Naive thymus-derived CD8-positive, alpha-beta T cell (primary cell): ENCODE measurements around the gene HPS4. TPM values are rescaled to one million over a fixed set of nuclear protein-coding genes. Genes with fewer than 3 reads are reported as not detected.

Source experiments
- ATAC-seq, 2 donors: fragments of 150-1000 bp; cut with Tn5 transposase in 1 of 2; sonication (Bioruptor Pico), chemical (Tn5 transposase) in 1 of 2; 1 replicate in 1 of 2; 2 replicates in 1 of 2; pipeline ENCODE4 v1.10.0; 2021; ENCODE audit warnings: mild to moderate bottlenecking in 2 of 2, moderate library complexity in 2 of 2
- POLR2A ChIA-PET: fragments of 350-600 bp; sonication (Branson Sonifier 250); formaldehyde crosslinking; loops from one replicate; lab custom pipeline; 2021; ENCODE audit warnings: antibody characterized with exemption; lab: Charles Lee
- DNase-seq, 10 donors: peaks; one replicate each; pipeline versions ENCODE4 v3.0.0 to v3.0.0-alpha.2; 2020 to 2022
- H3K27ac Mint-ChIP-seq, 10 donors: one replicate each; pipeline ENCODE4 v1.8.0; 2020 to 2022; ENCODE audit warnings: mild to moderate bottlenecking in 10 of 10, mixed read lengths in 10 of 10, moderate library complexity in 4 of 10, inconsistent platforms in 1 of 10
- H3K27me3 Mint-ChIP-seq, 5 donors: one replicate each; pipeline ENCODE4 v1.8.0; 2021 to 2022; ENCODE audit warnings: mixed read lengths in 5 of 5
- H3K36me3 Mint-ChIP-seq, 3 donors: one replicate each; pipeline ENCODE4 v1.8.0; 2020 to 2022; ENCODE audit warnings: mixed read lengths in 3 of 3, mild to moderate bottlenecking in 2 of 3, inconsistent platforms in 1 of 3
- H3K4me1 Mint-ChIP-seq, 4 donors: one replicate each; pipeline ENCODE4 v1.8.0; 2021 to 2022; ENCODE audit warnings: mixed read lengths in 4 of 4
- H3K4me3 Mint-ChIP-seq, 10 donors: one replicate each; pipeline ENCODE4 v1.8.0; 2020 to 2022; ENCODE audit warnings: mild to moderate bottlenecking in 10 of 10, mixed read lengths in 10 of 10, moderate library complexity in 6 of 10, inconsistent platforms in 1 of 10
- H3K9me3 Mint-ChIP-seq, 9 donors: one replicate each; pipeline ENCODE4 v1.8.0; 2020 to 2022; ENCODE audit warnings: mixed read lengths in 9 of 9, mild to moderate bottlenecking in 3 of 9, inconsistent platforms in 1 of 9, moderate library complexity in 1 of 9
- polyA plus RNA-seq, 3 donors: library from polyadenylated mRNA; unstranded; fragments of 300-500 nt; fragmentation: Illumina TruSeq; gene quantifications; one replicate each; pipeline ENCODE4 v1.2.3, GENCODE V29; 2021
- total RNA-seq, 8 experiments: library from RNA in 2 of 8; stranded (reverse) in 2 of 8; gene quantifications; one replicate each; pipeline ENCODE4 v1.2.3 and lab custom pipeline; 2021 to 2026

The HPS4 gene
- total and polyA plus RNA-seq, 5 experiments from 2014 or later: 10.5 to 64.3 (median 18.4) TPM

DNA sequence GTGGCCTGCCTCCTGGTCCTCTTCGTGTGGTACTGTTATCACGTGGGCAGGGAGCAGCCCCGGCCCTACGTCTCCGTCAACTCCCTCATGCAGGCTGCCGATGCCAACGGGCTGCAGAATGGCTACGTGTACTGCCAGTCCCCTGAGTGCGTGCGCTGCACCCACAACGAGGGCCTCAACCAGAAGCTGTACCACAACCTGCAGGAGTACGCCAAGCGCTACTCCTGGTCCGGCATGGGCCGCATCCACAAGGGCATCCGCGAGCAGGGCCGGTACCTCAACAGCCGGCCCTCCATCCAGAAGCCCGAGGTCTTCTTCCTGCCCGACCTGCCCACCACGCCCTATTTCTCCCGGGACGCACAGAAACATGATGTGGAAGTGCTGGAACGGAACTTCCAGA, 49.8 kb downstream of the HPS4 start:
- ATAC-seq (no peak), DNase-seq (no peak)
- no peak overlapping the region for H3K27ac Mint-ChIP-seq
- H3K9me3 Mint-ChIP-seq: no peaks in the 10 kb centered on the region
- POLR2A ChIA-PET: no interaction called here
- no peak overlapping the region for H3K4me3 Mint-ChIP-seq
- peaks cover 16 to 55% (median 41%) of the 10 kb centered on the region in 4 donors for H3K4me1 Mint-ChIP-seq
- peaks cover 0 to 15% (median 8%) of the 10 kb centered on the region in 3 donors for H3K36me3 Mint-ChIP-seq
- H3K27me3 Mint-ChIP-seq: no peaks in the 10 kb centered on the region

DNA sequence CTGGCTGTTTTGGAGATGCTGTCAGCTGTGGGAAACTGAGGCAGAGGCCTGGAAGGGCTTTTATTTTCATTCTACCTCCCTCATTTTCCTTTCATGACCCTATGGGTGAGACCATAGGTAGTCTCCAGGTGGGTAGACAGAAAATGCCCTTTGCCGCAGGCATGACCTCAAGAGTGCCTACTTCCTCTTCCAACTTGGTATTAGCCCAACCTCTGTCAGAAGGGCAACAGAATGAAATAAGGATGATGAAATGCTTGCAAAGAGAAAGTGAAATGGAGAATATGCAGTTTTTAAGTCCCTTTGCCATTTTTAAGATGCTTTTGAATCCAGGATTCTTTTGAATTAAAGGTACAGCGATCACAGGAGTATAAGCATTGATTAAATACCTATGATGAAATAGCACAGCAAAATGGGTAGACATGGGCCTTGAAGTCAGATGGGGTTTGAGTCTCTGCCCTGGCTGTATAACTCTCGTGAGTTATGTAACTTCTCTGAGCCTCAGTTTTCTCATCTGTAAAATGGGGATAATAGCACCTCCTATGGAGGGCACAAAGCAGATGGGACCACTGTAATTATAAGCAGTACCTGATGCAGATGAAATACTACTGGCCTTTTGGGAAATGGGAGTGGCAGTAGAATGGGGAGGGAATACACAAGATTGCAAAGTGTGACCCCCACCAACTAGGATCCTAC, 50.8 kb downstream of the HPS4 start:
- POLR2A ChIA-PET: no interaction called here
- H3K27me3 Mint-ChIP-seq: no peaks in the 10 kb centered on the region
- ATAC-seq: no peak
- DNase-seq: no peak
- no peak overlapping the region for H3K27ac Mint-ChIP-seq
- peaks cover 0 to 15% (median 8%) of the 10 kb centered on the region in 3 donors for H3K36me3 Mint-ChIP-seq
- H3K9me3 Mint-ChIP-seq: no peaks in the 10 kb centered on the region
- peaks cover 21 to 65% (median 49%) of the 10 kb centered on the region in 4 donors for H3K4me1 Mint-ChIP-seq
- peak overlapping the region in 1 of 10 donors; percentile 16 for H3K4me3 Mint-ChIP-seq

DNA sequence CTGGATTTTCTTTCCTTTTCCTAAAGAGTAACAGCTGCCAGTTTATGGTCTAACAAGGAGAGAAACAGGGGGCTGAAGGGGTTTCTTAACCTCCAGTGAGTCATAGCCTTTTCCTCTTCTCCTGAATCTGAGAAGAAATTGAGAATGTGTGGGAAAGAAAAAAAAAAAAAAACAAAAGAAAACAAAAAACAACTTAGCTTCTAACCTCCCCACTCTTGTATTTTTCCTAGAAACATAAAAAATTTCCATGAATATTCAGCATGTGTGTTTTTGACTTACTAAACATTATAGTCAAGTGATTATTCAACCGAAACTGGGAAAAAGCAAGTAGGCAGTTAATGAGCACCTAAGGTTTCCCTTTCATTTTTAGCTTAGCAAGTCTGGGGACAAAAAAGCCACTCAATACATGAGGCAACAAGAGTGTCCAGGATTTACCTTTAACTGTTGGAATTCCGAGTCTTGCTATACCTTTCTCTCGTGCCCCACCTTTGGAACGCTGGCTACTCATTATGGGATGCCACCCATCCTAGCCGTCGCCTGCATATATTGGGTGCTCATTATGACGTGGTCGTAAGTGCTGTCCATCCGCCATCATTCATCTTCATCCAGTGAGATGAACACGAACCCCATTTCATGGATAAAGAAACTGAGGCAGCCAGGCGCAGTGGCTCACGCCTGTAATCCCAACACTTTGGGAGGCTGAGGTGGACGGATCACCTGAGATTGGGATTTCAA, 52.2 kb downstream of the HPS4 start:
- H3K4me1 Mint-ChIP-seq: peaks cover 20 to 63% (median 44%) of the 10 kb centered on the region in 4 donors
- no peaks in the 10 kb centered on the region for H3K9me3 Mint-ChIP-seq
- POLR2A ChIA-PET: interaction anchor here (1.3 to 3.8 kb wide), 3 partner anchors 11 to 60 kb away, joined by 3 to 28 read pairs (median 5); partner anchors contain the start of genes HPS4 and SRRD
- no peak for DNase-seq
- no peaks in the 10 kb centered on the region for H3K27me3 Mint-ChIP-seq
- no peak for ATAC-seq
- peak overlapping the region in 3 of 10 donors; percentile 45 to 84 (median 84) for H3K4me3 Mint-ChIP-seq
- H3K27ac Mint-ChIP-seq: peak overlapping the region in 2 of 10 donors; percentile 81 to 87
- H3K36me3 Mint-ChIP-seq: peaks cover 0 to 13% (median 8%) of the 10 kb centered on the region in 3 donors

DNA sequence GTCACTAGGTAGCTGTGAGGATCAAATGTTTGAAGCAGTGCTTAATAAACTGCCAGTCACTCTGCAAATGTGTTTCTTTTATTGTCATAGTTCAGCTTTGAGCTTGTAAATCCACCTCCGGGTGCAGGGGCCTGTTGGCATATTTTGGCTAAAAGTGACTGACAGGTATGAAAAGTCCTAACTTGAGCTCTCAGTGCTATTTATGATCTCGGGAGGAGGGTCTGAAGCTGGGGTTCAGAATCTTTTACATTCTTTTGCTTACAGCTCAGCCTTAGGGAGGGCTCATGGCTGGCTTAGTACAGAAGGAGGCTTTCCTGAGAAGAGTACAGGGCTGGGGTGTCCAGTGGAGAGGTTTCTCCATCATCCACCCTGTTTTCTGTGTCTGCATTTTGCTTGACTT, 53.0 kb downstream of the HPS4 start:
- H3K4me3 Mint-ChIP-seq: peak overlapping the region; percentile 49 to 93 (median 81)
- H3K9me3 Mint-ChIP-seq: no peaks in the 10 kb centered on the region
- H3K27ac Mint-ChIP-seq: peak overlapping the region in 9 of 10 donors; percentile 7 to 88 (median 68)
- ATAC-seq (no peak), DNase-seq (no peak)
- H3K4me1 Mint-ChIP-seq: peaks cover 15 to 55% (median 37%) of the 10 kb centered on the region in 4 donors
- H3K27me3 Mint-ChIP-seq: peaks cover 0 to 2% (median 0%) of the 10 kb centered on the region in 5 donors
- POLR2A ChIA-PET: interaction anchor here (1.0 to 3.8 kb wide), 4 partner anchors 11 to 241 kb away, joined by 3 to 28 read pairs (median 4); partner anchors contain the start of genes HPS4 and SRRD
- H3K36me3 Mint-ChIP-seq: peaks cover 0 to 13% (median 8%) of the 10 kb centered on the region in 3 donors

DNA sequence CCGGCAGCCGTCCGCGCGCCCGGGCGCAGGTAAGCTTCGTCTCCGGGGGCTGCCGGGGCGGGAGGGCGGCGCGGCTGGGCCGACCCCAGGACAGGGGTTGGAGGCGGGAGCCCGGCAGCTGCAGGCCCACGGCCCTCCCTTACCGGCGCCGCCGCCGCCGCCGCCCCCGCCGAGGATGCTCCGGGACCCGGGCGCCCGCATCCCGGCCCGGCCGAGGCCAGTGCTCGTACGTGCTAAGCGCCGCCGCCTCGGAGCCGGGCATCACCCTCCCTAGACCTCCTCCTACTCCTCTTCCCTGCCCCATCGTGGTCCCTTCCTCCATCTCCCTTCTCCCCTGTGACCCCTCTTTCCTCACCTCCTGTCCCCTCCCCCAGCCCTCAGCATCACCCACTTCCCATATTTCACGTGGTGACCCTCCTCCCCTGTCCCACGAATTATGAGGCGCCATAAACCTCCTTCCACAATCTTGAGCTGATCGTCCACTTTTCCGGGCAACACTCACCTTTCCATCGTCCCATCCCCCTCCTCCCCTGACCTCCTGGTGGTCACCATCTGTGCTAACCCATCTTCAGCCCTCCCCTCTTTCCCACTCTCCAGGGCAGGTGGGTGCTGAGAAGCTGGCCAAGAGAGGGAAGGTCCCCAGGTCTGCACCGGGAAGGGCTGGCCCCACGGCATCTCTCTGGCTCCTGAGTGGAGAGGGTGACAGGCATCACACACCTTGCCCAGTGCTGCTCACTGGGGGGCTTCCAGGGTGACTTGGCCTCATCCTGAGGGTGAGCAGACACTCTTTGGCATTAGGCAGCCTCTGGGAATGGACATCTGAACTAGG, 53.9 kb downstream of the HPS4 start:
- Mint-ChIP-seq H3K4me1 (peaks cover 10 to 49% (median 31%) of the 10 kb centered on the region in 4 donors), H3K27ac (peak overlapping the region; percentile 7 to 88 (median 66)), H3K27me3 (peaks cover 0 to 2% (median 0%) of the 10 kb centered on the region in 5 donors), H3K36me3 (peaks cover 0 to 8% (median 6%) of the 10 kb centered on the region in 3 donors), H3K4me3 (peak overlapping the region; percentile 49 to 93 (median 81)), H3K9me3 (no peaks in the 10 kb centered on the region)
- POLR2A ChIA-PET: interaction anchor here (1.0 to 3.8 kb wide), 4 partner anchors 8 to 242 kb away, joined by 3 to 28 read pairs (median 4); partner anchors contain the start of genes HPS4 and SRRD
- DNase-seq (peak in 2 of 10 donors; percentile 8 to 9), ATAC-seq (peak; percentile 2 to 25)

DNA sequence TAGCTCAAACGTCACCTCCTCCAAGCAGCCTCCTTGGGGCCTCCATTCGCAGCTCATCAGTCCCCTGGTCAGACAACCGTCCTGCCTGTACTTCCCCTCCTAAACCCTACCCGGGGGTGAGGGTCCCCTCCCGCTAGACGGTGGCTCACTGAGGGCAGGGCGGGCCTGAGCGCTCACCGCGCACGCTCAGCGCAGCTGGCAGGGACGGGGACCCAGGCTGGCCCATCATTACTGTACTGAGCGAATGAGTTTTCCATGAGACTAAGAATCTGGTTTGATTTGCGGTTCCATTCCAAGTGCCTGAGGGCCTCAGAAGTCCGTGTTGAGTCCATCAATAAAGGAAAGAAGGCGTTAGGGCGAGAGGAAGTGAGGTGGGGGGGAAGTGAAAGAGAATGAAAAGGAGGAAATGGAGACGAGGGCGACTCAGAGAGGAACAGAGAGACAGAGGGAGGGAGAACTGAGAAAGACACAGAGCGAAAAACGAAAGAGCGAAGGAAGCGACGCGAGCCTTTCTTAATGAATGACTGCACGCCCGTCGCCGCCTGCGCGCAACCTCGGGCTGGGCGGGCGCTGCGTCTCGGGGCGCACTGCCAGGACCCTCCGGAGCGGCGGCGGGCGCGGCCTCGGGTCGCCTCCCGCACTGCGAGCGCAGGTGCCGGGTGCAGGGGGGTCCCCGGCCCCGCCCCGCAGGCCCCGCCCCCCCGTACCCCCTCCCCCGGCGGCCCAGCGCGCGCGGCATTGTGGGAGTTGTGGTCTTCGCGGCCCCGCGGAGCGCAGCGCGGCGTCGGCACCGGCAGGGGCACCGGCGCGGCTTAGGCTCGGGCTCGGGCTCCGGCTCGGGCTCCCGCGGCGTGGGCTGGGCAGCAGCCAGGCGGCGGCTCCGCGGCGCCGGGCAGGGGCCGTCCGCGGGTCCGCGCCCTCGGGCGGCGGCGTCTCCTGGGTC, 54.8 kb downstream of the HPS4 start, which contains the start of gene ASPHD2:
TSS of gene ASPHD2 (plus strand) at position 746 of the 943 bp plus-strand sequence. CDS start 4,356 bp downstream, outside the sequence.
- Mint-ChIP-seq H3K9me3 (peaks cover 0 to 5% (median 0%) of the 10 kb centered on the region in 9 donors), H3K27ac (peak within 1 kb of the TSS; percentile 98 to 100 (median 98)), H3K36me3 (peaks cover 0 to 2% (median 0%) of the 10 kb centered on the region in 3 donors), H3K27me3 (peaks cover 0 to 2% (median 0%) of the 10 kb centered on the region in 5 donors), H3K4me3 (peak within 1 kb of the TSS; percentile 89 to 100 (median 96)), H3K4me1 (peaks cover 10 to 49% (median 31%) of the 10 kb centered on the region in 4 donors)
- POLR2A ChIA-PET: interaction anchor here (0.5 to 3.8 kb wide), 6 partner anchors 8 to 60 kb away, joined by 3 to 28 read pairs (median 3); partner anchors contain the start of genes HPS4 and SRRD
- ATAC-seq: peak; percentile 90 to 91
- peak; percentile 72 to 88 (median 84) for DNase-seq

DNA sequence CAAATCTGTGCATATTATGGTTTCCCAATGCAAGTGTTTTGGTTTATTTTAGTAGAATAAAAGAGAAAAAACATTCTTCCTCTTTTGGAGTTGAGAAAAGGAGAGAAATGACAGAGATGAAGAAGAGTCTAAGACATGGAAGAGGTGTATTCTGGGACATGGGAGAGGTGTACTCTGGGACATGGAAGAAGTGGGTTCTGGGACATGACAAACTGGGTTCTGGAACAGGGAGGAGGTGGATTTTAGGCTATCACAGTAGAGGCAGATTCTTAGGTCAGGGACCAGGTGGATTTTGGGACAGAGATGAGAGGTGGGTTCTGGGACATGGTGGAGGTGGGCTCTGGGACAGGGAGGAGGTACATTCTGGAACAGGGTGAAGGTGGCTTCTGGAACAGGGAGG, 56.7 kb downstream of the HPS4 start:
- Mint-ChIP-seq H3K27ac (peak overlapping the region; percentile 5 to 90 (median 78)), H3K36me3 (peaks cover 0 to 11% (median 9%) of the 10 kb centered on the region in 3 donors), H3K4me1 (peaks cover 10 to 37% (median 31%) of the 10 kb centered on the region in 4 donors), H3K4me3 (peak overlapping the region; percentile 44 to 81 (median 54)), H3K9me3 (peaks cover 0 to 16% (median 6%) of the 10 kb centered on the region in 9 donors), H3K27me3 (peaks cover 0 to 3% (median 2%) of the 10 kb centered on the region in 5 donors)
- DNase-seq: no peak
- no peak for ATAC-seq
- POLR2A ChIA-PET: interaction anchor here (1.0 kb wide), 1 partner anchor 57 kb away, joined by 3 read pairs; the partner anchor contains the start of genes HPS4 and SRRD

DNA sequence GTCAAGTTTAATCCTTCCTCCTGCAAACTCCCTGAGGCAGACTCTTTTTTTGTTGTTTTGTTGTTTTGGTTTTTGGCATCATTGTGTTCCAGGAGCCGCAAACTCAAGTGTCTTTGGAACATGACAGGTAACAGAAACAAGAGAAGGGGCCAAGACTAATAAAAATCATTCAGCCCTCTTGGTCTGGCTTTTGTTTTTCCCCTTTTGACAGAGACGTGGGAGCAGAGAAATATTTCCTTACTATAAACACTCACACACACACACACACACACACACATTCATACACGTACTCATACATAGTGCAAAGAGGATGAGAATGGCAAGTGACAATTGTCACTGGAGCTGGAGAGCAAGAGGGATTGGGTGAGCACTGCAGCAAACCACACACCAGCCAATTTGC, 65.0 kb downstream of the HPS4 start:
- no peak overlapping the region for H3K27ac Mint-ChIP-seq

DNA sequence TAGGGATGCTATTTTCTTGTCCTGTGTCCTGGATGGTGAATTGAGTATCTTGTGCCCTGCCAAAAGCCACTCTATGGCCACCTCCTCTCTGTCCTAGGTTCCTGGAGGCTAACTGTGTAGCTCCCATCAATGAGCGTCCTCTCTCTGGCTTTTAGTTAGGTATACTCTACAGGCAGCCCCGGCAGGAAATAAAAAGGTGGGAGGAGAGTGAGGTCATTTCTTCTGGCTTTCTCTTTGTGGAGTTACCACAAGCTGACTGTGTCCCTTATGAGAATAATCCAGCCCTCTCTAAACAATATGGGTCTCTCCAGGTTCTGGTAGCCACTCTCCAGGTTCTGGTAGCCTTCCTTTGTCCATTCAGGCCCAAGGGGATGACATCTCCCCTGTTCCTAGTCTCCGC, 66.2 kb downstream of the HPS4 start:
- Mint-ChIP-seq H3K36me3 (peaks cover 0 to 5% (median under 1%) of the 10 kb centered on the region in 3 donors), H3K9me3 (peaks cover 0 to 5% (median 0%) of the 10 kb centered on the region in 9 donors), H3K27ac (no peak overlapping the region), H3K4me3 (no peak overlapping the region), H3K27me3 (peaks cover 0 to 16% (median 7%) of the 10 kb centered on the region in 5 donors), H3K4me1 (no peaks in the 10 kb centered on the region)
- ATAC-seq (no peak), DNase-seq (no peak)
- POLR2A ChIA-PET: no interaction called here

More for the DNA sequence above, 65.0 kb downstream of the HPS4 start:
- Mint-ChIP-seq H3K4me1 (no peaks in the 10 kb centered on the region), H3K36me3 (peaks cover 0 to 12% (median 11%) of the 10 kb centered on the region in 3 donors), H3K9me3 (peaks cover 0 to 15% (median 6%) of the 10 kb centered on the region in 9 donors), H3K4me3 (no peak overlapping the region), H3K27me3 (peaks cover 0 to 19% (median 7%) of the 10 kb centered on the region in 5 donors)
- ATAC-seq (no peak), DNase-seq (no peak)
- POLR2A ChIA-PET: no interaction called here

DNA sequence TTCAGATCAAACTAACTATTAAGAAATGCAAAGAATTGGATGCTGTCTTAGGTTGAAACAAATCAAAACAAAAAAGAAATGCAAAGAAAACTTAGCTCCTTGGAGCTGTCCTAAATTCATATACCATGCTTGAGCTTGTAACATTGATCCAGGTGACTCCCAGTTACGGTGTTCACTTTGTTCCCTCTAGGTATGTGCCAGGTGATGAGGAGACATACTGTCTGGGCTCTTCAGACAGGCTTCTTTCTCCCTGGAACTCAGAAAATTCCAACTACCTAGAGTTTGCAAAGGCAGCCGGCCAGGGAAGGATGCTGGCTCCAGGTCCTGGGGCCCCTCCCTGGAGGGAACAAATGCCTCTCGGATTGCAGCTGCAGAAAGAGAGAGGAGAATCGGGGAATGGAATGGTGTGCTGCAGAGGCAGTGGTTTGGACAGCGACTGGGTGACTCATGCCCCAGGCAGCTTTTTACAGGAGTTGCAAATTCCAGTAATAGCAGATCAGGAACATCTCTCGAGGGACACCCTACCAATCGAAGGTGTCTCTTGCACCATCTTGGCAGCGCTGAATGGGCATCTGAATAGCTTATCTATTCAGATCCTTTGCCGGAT, 66.8 kb downstream of the HPS4 start:
- Mint-ChIP-seq H3K27me3 (peaks cover 0 to 16% (median 7%) of the 10 kb centered on the region in 5 donors), H3K4me3 (no peak overlapping the region), H3K36me3 (peaks cover 0 to 3% (median 0%) of the 10 kb centered on the region in 3 donors), H3K9me3 (peaks cover 0 to 4% (median 0%) of the 10 kb centered on the region in 9 donors), H3K4me1 (no peaks in the 10 kb centered on the region), H3K27ac (no peak overlapping the region)
- POLR2A ChIA-PET: no interaction called here
- ATAC-seq (no peak), DNase-seq (no peak)
